NB4 (cell line): ENCODE results near the gene SPRYD4.

Experiments
- CTCF ChIP-seq: IDR thresholded peaks from one replicate; pipeline ENCODE4 v1.5.1; 2012; ENCODE audit warnings: low read depth, low read length
- MAX ChIP-seq: IDR thresholded peaks from 2 replicates; pipeline ENCODE4 v1.6.1; 2011; ENCODE audit warnings: low read depth, low read length
- MYC ChIP-seq: IDR thresholded peaks from 2 replicates; pipeline ENCODE4 v1.6.1; 2011; ENCODE audit warnings: low read depth, low read length
- POLR2A ChIP-seq: IDR thresholded peaks from 2 replicates; pipeline ENCODE4 v1.6.1; 2011; ENCODE audit warnings: mild to moderate bottlenecking; ENCODE audit not compliant: insufficient read length; ENCODE audit errors: extremely low read depth

- TF ChIP-seq CTCF (no peak), POLR2A (no peak), MAX (no peak), MYC (no peak)
Measured at GRCh38 chr12:56420411-56420810, 48.0 kb upstream of the SPRYD4 start.
